Loucy (cell line): ENCODE measurements around the gene SECISBP2.

ENCODE experiments used
- H2AFZ ChIP-seq: fragments of 200-600 bp; sonication (generic); 2 replicates; pipeline ENCODE4 v1.6.0; 2016; ENCODE audit warnings: antibody characterized with exemption, mild to moderate bottlenecking, low read length, moderate library complexity
- H3F3A ChIP-seq: fragments of 200-600 bp; 2 replicates; pipeline ENCODE4 v1.6.0; 2016; ENCODE audit warnings: antibody characterized with exemption, low read depth, mild to moderate bottlenecking
- H3K27me3 ChIP-seq: fragments of 200-600 bp; sonication (generic); 2 replicates; pipeline ENCODE4 v1.6.1; 2014; ENCODE audit warnings: low read length, mild to moderate bottlenecking; ENCODE audit not compliant: insufficient read depth, poor library complexity, severe bottlenecking
- H3K36me3 ChIP-seq: fragments of 200-600 bp; sonication (generic); 2 replicates; pipeline ENCODE4 v1.6.1; 2016; ENCODE audit warnings: low read length; ENCODE audit not compliant: insufficient read depth
- H3K4me1 ChIP-seq: fragments of 200-600 bp; sonication (generic); 2 replicates; pipeline ENCODE4 v1.5.1; 2014; ENCODE audit warnings: low read length, mild to moderate bottlenecking; ENCODE audit not compliant: insufficient read depth, poor library complexity, severe bottlenecking
- H3K4me2 ChIP-seq: fragments of 200-600 bp; sonication (generic); 2 replicates; pipeline ENCODE4 v1.6.0; 2014; ENCODE audit warnings: antibody characterized with exemption, low read length, low read depth, mild to moderate bottlenecking; ENCODE audit not compliant: poor library complexity, severe bottlenecking
- H3K4me3 ChIP-seq: fragments of 200-600 bp; sonication (generic); 2 replicates; pipeline ENCODE4 v1.5.1; 2014; ENCODE audit warnings: low read length, mild to moderate bottlenecking, mixed read lengths; ENCODE audit not compliant: poor library complexity, severe bottlenecking
- H3K79me2 ChIP-seq: fragments of 200-600 bp; sonication (generic); 2 replicates; pipeline ENCODE4 v1.6.1; 2014; ENCODE audit warnings: low read length; ENCODE audit not compliant: insufficient read depth
- H3K9ac ChIP-seq: fragments of 200-600 bp; sonication (generic); 2 replicates; pipeline ENCODE4 v1.6.0; 2014; ENCODE audit warnings: mild to moderate bottlenecking, low read depth, low read length, moderate library complexity; ENCODE audit not compliant: poor library complexity, severe bottlenecking
- H3K9me2 ChIP-seq: fragments of 200-600 bp; sonication (generic); replicated peaks from 2 replicates; pipeline ENCODE4 v1.6.1; 2016; ENCODE audit warnings: low read depth, low read length, mixed read lengths
- H3K9me3 ChIP-seq: fragments of 200-600 bp; sonication (generic); 2 replicates; pipeline ENCODE4 v1.6.1; 2014; ENCODE audit warnings: mild to moderate bottlenecking, antibody characterized with exemption, low read length, low read depth; ENCODE audit not compliant: insufficient read depth
- H4K20me1 ChIP-seq: fragments of 200-600 bp; sonication (generic); 2 replicates; pipeline ENCODE4 v1.6.0; 2014; ENCODE audit warnings: antibody characterized with exemption, low read length, mild to moderate bottlenecking; ENCODE audit not compliant: insufficient read depth, poor library complexity, severe bottlenecking
- CTCF ChIP-seq: fragments of 200-600 bp; sonication (generic); conservative IDR thresholded peaks from 2 replicates; pipeline ENCODE4 v1.5.1; 2014; ENCODE audit warnings: mild to moderate bottlenecking, antibody characterized with exemption, low read length
- EZH2phosphoT487 ChIP-seq: fragments of 200-600 bp; IDR thresholded peaks from 2 replicates; pipeline ENCODE4 v1.6.1; 2018; ENCODE audit warnings: antibody characterized with exemption, mild to moderate bottlenecking, moderate library complexity, borderline replicate concordance

Gene SECISBP2

GRCh38 chr9:89346696-89347095, 28.4 kb downstream of the SECISBP2 start:
- no peak for TF ChIP-seq CTCF
- no peak for TF ChIP-seq EZH2phosphoT487
- no peaks in the 10 kb centered on the region for H3K27me3 ChIP-seq
- H3K9ac ChIP-seq, result no peak overlapping the region
- no peaks in the 10 kb centered on the region for H3K79me2 ChIP-seq
- no peaks in the 10 kb centered on the region for H3K4me1 ChIP-seq
- H3F3A ChIP-seq, result no peaks in the 10 kb centered on the region
- no peak overlapping the region for H3K4me2 ChIP-seq
- H3K4me3 ChIP-seq, result no peak overlapping the region
- H3K36me3 ChIP-seq, result peaks cover 92% of the 10 kb centered on the region; the same call in 1 of the 2 replicates
- no peak overlapping the region for H2AFZ ChIP-seq
- no peaks in the 10 kb centered on the region for H3K9me2 ChIP-seq
- H3K9me3 ChIP-seq, result 0 out of 2 replicates have a peak, but pooled peaks cover 5% of the 10 kb centered on the region
- no peaks in the 10 kb centered on the region for H4K20me1 ChIP-seq

- no peak for TF ChIP-seq EZH2phosphoT487
- no peak for TF ChIP-seq CTCF
- Histone ChIP-seq H3K36me3 (peaks cover 90% of the 10 kb centered on the region; the same call in 1 of the 2 replicates), H3K79me2 (no peaks in the 10 kb centered on the region), H3K4me3 (no peak overlapping the region), H3K9me3 (0 out of 2 replicates have a peak, but pooled peaks cover 5% of the 10 kb centered on the region), H3K9ac (no peak overlapping the region), H2AFZ (no peak overlapping the region), H4K20me1 (no peaks in the 10 kb centered on the region), H3F3A (no peaks in the 10 kb centered on the region), H3K27me3 (no peaks in the 10 kb centered on the region), H3K4me2 (no peak overlapping the region), H3K4me1 (no peaks in the 10 kb centered on the region), H3K9me2 (no peaks in the 10 kb centered on the region)
Measured at GRCh38 chr9:89347651-89348050, 29.4 kb downstream of the SECISBP2 start.

GRCh38 chr9:89349607-89350006, 31.3 kb downstream of the SECISBP2 start:
- Histone ChIP-seq H2AFZ (no peak overlapping the region), H3K27me3 (no peaks in the 10 kb centered on the region), H4K20me1 (no peaks in the 10 kb centered on the region), H3K79me2 (no peaks in the 10 kb centered on the region), H3K36me3 (peaks cover 95% of the 10 kb centered on the region; the same call in 1 of the 2 replicates), H3F3A (no peaks in the 10 kb centered on the region), H3K9me3 (0 out of 2 replicates have a peak, but pooled peaks cover 3% of the 10 kb centered on the region), H3K4me3 (no peak overlapping the region), H3K4me1 (no peaks in the 10 kb centered on the region), H3K4me2 (no peak overlapping the region), H3K9me2 (no peaks in the 10 kb centered on the region), H3K9ac (no peak overlapping the region)
- TF ChIP-seq EZH2phosphoT487, result no peak
- no peak for TF ChIP-seq CTCF
